Psoas muscle (tissue), 8 donors: ENCODE data around the gene TUFM. TPM values are rescaled to one million over a fixed set of nuclear protein-coding genes. Genes with fewer than 3 reads are reported as not detected.

Experiments
- ATAC-seq, 4 donors: fragments of 200-7000 bp; cut with Tn5 transposase; one replicate each; pipeline ENCODE4 v1.9.1; 2020; ENCODE audit warnings: moderate library complexity in 3 of 4, mild to moderate bottlenecking in 2 of 4
- DNase-seq, 2 donors: peaks; one replicate each; pipeline ENCODE4 v3.0.0-alpha.2; 2020
- H3K27ac ChIP-seq: fragments of 200-600 bp; one replicate; pipeline ENCODE4 v1.8.0; 2022
- H3K27me3 ChIP-seq, 3 donors: fragments of 200-600 bp in 1 of 3; one replicate each; pipeline versions ENCODE4 v1.6.1 to v1.8.0; 2013 to 2022; ENCODE audit warnings: low read length in 2 of 3, mild to moderate bottlenecking in 2 of 3, moderate library complexity in 1 of 3; ENCODE audit not compliant: insufficient read depth in 3 of 3
- H3K36me3 ChIP-seq, 2 donors: fragments of 200-600 bp in 1 of 2; one replicate each; pipeline versions ENCODE4 v1.6.1 to v1.8.0; 2013 to 2022; ENCODE audit warnings: low read depth in 1 of 2, mild to moderate bottlenecking in 1 of 2, moderate library complexity in 1 of 2; ENCODE audit not compliant: insufficient read depth in 1 of 2
- H3K4me1 ChIP-seq: fragments of 200-600 bp; one replicate; pipeline ENCODE4 v1.8.0; 2022
- H3K4me3 ChIP-seq: fragments of 200-600 bp; one replicate; pipeline ENCODE4 v1.8.0; 2022; ENCODE audit warnings: mild to moderate bottlenecking
- H3K9me3 ChIP-seq: fragments of 200-600 bp; one replicate; pipeline ENCODE4 v1.8.0; 2022
- whole genome bisulfite sequencing, 3 donors: extraction: QIAGEN DNeasy Blood & Tissue Kit; methylation state at CpG; one replicate each; pipeline versions ENCODE4 v1.1.6 to v1.1.7; 2013; 5-methylcytosine and 5-hydroxymethylcytosine counted together
- intact Hi-C, 2 donors: fragments of 100-400 bp; cut with DNase I; formaldehyde crosslinking; loops; one replicate each; pipeline versions ENCODE4 v1.11.0 to v1.14.2; 2022
- polyA plus RNA-seq, 3 donors: library from polyadenylated mRNA; stranded (reverse); fragments of 200-250 nt; gene quantifications; one replicate each; pipeline ENCODE4 v1.2.3, GENCODE V29; 2013
- total RNA-seq, 4 donors: library from RNA; stranded (reverse); fragmentation: NEBNext Ultra II Directional in 2 of 4; extraction: Animal tissue kit (Norgen Biotek cat#: 25700) in 2 of 4; gene quantifications; one replicate each; pipeline versions ENCODE4 v1.2.1 to v1.2.4, GENCODE V29; 2021 to 2023
- TF ChIP-seq, protein P1 (sequence below): fragments of 200-600 bp; IDR thresholded peaks from one replicate; pipeline ENCODE4 v1.8.0; 2022; ENCODE audit warnings: antibody characterized with exemption
- donor health status: healthy with polysubstance abuse.
- donor health status: DM: no; HTN: no; CAD: no; lungs with moderate emphysema.
- donor health status: Bipolar disorder and iron deficiency.
- donor health status: healthy.
- donor health status: DM: yes; HTN: yes; CAD: no.
- donor health status: DM: no; HTN: no; CAD: no.
- donor health status: DM: no; HTN: no; CAD: no.
- donor health status: DM: yes; HTN: yes; CAD: no.

Gene TUFM
- total and polyA plus RNA-seq, 7 donors, result 155 to 355 (median 211) TPM

DNA sequence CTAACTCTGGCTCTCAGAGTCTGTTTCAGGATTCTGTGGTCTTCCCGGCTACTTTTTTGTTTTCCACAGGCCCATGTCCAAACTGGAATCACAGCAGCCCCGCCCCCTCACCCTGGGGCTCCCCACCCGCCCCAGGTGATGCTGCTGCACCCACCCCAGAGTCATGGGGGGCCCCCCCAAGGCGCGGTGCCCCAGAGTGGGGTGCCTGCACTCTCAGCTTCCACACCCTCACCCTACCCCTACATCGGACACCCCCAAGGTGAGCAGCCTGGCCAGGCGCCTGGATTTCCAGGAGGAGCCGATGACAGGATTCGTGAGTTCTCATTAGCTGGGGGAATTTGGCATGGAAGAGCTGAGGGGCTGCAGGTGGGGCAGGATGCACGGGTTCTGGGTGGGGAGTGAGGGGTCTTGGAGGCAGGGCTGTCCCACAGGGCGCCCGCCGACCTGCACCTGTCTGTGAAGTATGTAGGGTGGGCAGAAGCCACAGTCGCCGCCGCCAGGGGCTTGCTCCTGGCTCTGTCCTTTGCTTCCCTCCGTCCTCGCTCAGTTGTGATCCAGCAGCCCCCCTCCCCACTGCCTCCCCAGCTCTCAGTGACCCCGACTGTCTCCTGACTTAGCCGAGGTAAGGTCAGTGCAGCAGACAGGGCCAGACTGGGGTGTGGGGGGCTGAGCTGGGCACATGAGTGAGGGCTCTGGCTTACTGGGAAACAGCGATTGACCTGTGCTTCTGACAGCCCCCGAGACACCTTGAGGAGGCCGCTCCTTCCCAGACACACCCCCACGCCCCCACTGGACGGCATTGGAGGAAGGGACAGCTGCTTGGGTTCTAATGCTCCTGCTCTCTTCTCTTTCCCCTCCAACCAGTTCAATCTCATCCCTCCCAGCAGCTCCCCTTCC lies 10.0 kb downstream of the TUFM start:
- DNase-seq, result no peak
- intact Hi-C loops, result no loop called here
- WGBS, 3 donors, result 92 to 96% (median 93%) methylated on average over 23 to 25 of the region's 25 CpGs
- TF ChIP-seq, protein P1, sequence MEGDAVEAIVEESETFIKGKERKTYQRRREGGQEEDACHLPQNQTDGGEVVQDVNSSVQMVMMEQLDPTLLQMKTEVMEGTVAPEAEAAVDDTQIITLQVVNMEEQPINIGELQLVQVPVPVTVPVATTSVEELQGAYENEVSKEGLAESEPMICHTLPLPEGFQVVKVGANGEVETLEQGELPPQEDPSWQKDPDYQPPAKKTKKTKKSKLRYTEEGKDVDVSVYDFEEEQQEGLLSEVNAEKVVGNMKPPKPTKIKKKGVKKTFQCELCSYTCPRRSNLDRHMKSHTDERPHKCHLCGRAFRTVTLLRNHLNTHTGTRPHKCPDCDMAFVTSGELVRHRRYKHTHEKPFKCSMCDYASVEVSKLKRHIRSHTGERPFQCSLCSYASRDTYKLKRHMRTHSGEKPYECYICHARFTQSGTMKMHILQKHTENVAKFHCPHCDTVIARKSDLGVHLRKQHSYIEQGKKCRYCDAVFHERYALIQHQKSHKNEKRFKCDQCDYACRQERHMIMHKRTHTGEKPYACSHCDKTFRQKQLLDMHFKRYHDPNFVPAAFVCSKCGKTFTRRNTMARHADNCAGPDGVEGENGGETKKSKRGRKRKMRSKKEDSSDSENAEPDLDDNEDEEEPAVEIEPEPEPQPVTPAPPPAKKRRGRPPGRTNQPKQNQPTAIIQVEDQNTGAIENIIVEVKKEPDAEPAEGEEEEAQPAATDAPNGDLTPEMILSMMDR, result no peak
- ATAC-seq, result no peak
- H3K9me3 ChIP-seq, result no peaks in the 10 kb centered on the region
- H3K4me1 ChIP-seq, result no peaks in the 10 kb centered on the region
- H3K27ac ChIP-seq, result no peak overlapping the region
- H3K27me3 ChIP-seq, result no peaks in the 10 kb centered on the region
- H3K36me3 ChIP-seq, result peaks cover 21 to 81% of the 10 kb centered on the region in 2 donors
- H3K4me3 ChIP-seq, result no peak overlapping the region

DNA sequence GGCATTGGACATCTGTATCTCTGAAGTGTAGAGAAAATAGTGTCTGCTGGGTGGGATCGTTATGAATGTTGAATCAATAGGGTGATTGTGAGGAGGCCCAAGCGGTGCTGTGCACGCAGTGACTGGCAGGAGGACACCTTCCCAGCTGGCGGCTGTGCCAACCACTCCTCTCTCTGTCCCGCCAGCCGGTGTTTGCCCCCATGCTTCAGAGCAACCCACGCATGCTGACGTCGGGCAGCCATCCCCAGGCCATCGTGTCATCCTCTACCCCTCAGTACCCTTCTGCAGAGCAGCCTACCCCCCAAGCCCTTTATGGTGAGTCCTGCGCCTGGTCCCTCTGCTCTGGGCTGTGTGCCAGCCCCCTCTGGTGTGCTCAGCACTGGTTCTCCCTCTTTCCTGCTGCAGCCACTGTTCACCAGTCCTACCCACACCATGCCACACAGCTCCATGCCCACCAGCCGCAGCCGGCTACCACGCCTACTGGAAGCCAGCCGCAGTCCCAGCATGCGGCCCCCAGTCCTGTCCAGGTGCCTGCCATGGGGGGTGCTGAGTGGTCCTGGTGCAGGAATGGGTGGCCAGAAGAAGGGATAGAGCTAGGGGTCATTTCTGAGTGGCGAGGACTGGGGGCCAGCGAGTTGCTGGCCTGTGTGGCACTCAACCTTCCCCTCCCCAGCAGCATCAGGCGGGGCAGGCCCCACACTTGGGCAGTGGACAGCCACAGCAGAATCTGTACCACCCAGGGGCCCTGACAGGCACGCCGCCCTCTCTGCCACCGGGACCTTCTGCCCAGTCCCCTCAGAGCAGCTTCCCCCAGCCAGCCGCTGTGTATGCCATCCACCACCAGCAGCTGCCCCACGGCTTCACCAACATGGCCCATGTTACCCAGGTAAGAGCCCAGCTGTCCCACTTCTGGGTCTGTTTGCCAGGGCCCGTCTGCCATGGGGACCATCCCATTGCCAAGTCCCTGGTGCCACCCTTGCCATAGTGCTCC lies 11.0 kb downstream of the TUFM start:
- no peak for DNase-seq
- H3K4me1 ChIP-seq, result no peaks in the 10 kb centered on the region
- no peak overlapping the region for H3K4me3 ChIP-seq
- 91 to 94% (median 91%) methylated on average over 25 of the region's 25 CpGs for WGBS, 3 donors
- no peaks in the 10 kb centered on the region for H3K27me3 ChIP-seq
- TF ChIP-seq, protein P1, result no peak
- intact Hi-C loops, result no loop called here
- H3K36me3 ChIP-seq, result peaks cover 28 to 91% of the 10 kb centered on the region in 2 donors
- no peak for ATAC-seq
- no peaks in the 10 kb centered on the region for H3K9me3 ChIP-seq
- H3K27ac ChIP-seq, result no peak overlapping the region

DNA sequence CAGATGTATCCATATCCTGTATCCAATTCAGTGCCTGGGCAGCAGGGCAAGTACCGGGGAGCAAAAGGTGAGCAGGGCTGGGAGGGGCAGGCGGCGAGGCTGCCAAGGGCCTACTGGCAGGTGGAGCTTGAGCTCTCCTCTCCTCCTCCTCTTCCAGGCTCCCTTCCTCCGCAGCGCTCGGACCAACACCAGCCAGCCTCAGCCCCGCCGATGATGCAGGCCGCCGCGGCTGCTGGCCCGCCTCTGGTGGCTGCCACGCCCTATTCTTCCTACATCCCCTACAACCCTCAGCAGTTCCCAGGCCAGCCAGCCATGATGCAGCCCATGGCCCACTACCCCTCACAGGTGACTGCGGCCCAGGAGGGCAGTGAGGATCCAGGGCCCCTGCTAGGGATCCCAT lies 11.8 kb downstream of the TUFM start:
- Histone ChIP-seq H3K9me3 (no peaks in the 10 kb centered on the region), H3K4me1 (no peaks in the 10 kb centered on the region), H3K27ac (no peak overlapping the region), H3K36me3 (peaks cover 30 to 99% of the 10 kb centered on the region in 2 donors), H3K4me3 (no peak overlapping the region), H3K27me3 (no peaks in the 10 kb centered on the region)
- 91 to 98% (median 92%) methylated on average over 6 to 14 of the region's 14 CpGs for WGBS, 3 donors
- intact Hi-C loops, result no loop called here
- DNase-seq (no peak), ATAC-seq (no peak)
- TF ChIP-seq, protein P1, result no peak

DNA sequence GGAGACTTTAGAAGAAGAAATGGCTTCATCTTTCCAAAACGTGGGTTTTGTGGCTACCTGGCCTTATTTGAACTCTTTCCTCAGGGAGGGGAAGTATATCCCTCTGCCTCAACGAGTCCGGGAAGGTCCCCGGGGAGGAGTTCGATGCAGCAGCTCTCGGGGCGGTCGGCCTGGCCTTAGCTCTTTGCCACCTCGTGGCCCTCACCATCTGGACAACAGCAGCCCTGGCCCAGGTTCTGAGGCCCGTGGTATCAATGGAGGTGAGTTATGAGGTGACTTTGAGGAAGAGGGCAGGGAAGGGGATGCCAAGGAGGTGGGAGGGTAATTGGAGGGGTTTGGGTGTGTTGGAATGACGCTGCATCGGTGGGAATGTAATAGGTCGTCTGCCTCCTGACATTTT lies 15.6 kb downstream of the TUFM start:
- 83 to 87% (median 84%) methylated on average over 13 of the region's 13 CpGs for WGBS, 3 donors
- H3K4me3 ChIP-seq, result no peak overlapping the region
- peaks cover 27 to 100% of the 10 kb centered on the region in 2 donors for H3K36me3 ChIP-seq
- no peak for DNase-seq
- no peaks in the 10 kb centered on the region for H3K9me3 ChIP-seq
- H3K4me1 ChIP-seq, result peaks cover 8% of the 10 kb centered on the region
- no peaks in the 10 kb centered on the region for H3K27me3 ChIP-seq
- intact Hi-C loops, result no loop called here
- H3K27ac ChIP-seq, result no peak overlapping the region
- TF ChIP-seq, protein P1, result no peak
- ATAC-seq, result no peak
